GM12878 (cell line): ENCODE data around the gene RBPMS2. TPM values are rescaled to one million over a fixed set of nuclear protein-coding genes. Genes with fewer than 3 reads are reported as not detected.

Experiments
- BCL11A ChIP-seq: IDR thresholded peaks from 2 replicates; pipeline ENCODE4 v1.6.1; 2011; ENCODE audit warnings: low read depth, low read length
- CBX3 ChIP-seq: fragments of 200-600 bp; sonication (generic); IDR thresholded peaks from 2 replicates; pipeline ENCODE4 v1.6.1; 2016; ENCODE audit warnings: low read depth, borderline replicate concordance
- FOXK2 ChIP-seq: fragments of 450-650 bp; IDR thresholded peaks from 2 replicates; pipeline ENCODE4 v1.6.1; 2017; ENCODE audit warnings: mild to moderate bottlenecking, moderate library complexity
- GATAD2B ChIP-seq: fragments of 450-650 bp; conservative IDR thresholded peaks from 2 replicates; pipeline ENCODE4 v1.6.1; 2017; ENCODE audit warnings: low read depth, mild to moderate bottlenecking, moderate library complexity
- HDGF ChIP-seq: fragments of 450-650 bp; IDR thresholded peaks from 2 replicates; pipeline ENCODE4 v1.6.1; 2016; ENCODE audit warnings: antibody characterized with exemption
- IKZF1 ChIP-seq: fragments of 450-650 bp; conservative IDR thresholded peaks from 2 replicates; pipeline ENCODE4 v1.6.1; 2017; ENCODE audit warnings: antibody characterized with exemption, mild to moderate bottlenecking
- MYB ChIP-seq: fragments of 150-350 bp; IDR thresholded peaks from 2 replicates; pipeline ENCODE4 v1.6.1; 2014; ENCODE audit warnings: mild to moderate bottlenecking, low read depth, low read length, borderline replicate concordance
- NFYA ChIP-seq: IDR thresholded peaks from 2 replicates; pipeline ENCODE4 v1.6.1; 2011; ENCODE audit warnings: low read depth, mild to moderate bottlenecking, low read length, improper control_type of control experiment, borderline replicate concordance
- NFYB ChIP-seq: IDR thresholded peaks from 2 replicates; pipeline ENCODE4 v1.6.1; 2011; ENCODE audit warnings: low read depth, mild to moderate bottlenecking, low read length, improper control_type of control experiment, moderate library complexity; ENCODE audit not compliant: insufficient read depth
- NR2C2 ChIP-seq: IDR thresholded peaks from 2 replicates; pipeline ENCODE4 v1.6.1; 2011; ENCODE audit warnings: borderline replicate concordance, low read depth; ENCODE audit not compliant: control insufficient read depth, insufficient read length
- NR2F1 ChIP-seq: fragments of 450-650 bp; conservative IDR thresholded peaks from 2 replicates; pipeline ENCODE4 v1.6.1; 2017; ENCODE audit warnings: mild to moderate bottlenecking
- RB1 ChIP-seq: fragments of 450-650 bp; formaldehyde crosslinking; IDR thresholded peaks from 2 replicates; pipeline ENCODE4 v1.6.1; 2017; ENCODE audit warnings: mild to moderate bottlenecking, borderline replicate concordance
- SIN3A ChIP-seq: IDR thresholded peaks from 2 replicates; pipeline ENCODE4 v1.6.1; 2012; ENCODE audit warnings: low read depth, low read length, improper control_type of control experiment
- SMARCA5 ChIP-seq: fragments of 450-650 bp; IDR thresholded peaks from 2 replicates; pipeline ENCODE4 v1.6.1; 2017; ENCODE audit warnings: mild to moderate bottlenecking
- YBX1 ChIP-seq: fragments of 450-650 bp; IDR thresholded peaks from 2 replicates; pipeline ENCODE4 v1.6.1; 2016; ENCODE audit warnings: antibody characterized with exemption
- ZNF207 ChIP-seq: fragments of 450-650 bp; IDR thresholded peaks from 2 replicates; pipeline ENCODE4 v1.6.1; 2014; ENCODE audit warnings: antibody characterized with exemption, mild to moderate bottlenecking, borderline replicate concordance
- ZNF384 ChIP-seq: IDR thresholded peaks from 2 replicates; pipeline ENCODE4 v1.6.1; 2012; ENCODE audit warnings: low read depth, mild to moderate bottlenecking, low read length, improper control_type of control experiment, borderline replicate concordance
- polyA plus RNA-seq, 11 experiments: library from polyadenylated mRNA; depleted of rRNA in 4 of 11; unstranded in 6 of 11; stranded (reverse) in 5 of 11; fragments of >200 nt; fragmentation: Nextera tagmentation in 4 of 11; fragmentation: Illumina TruSeq in 1 of 11; extraction: Ambion mirVana in 4 of 11; extraction: Trizol in 1 of 11; gene quantifications; 1 replicate in 1 of 11; 2 replicates in 10 of 11; pipeline versions ENCODE4 v1.2.1 to v1.2.3, GENCODE V29; 2011 to 2016; ENCODE audit warnings: inconsistent platforms in 2 of 11, missing spikeins in 2 of 11, low read depth in 1 of 11
- total RNA-seq, 4 experiments: library from RNA; depleted of rRNA in 3 of 4; stranded (reverse); fragments of >200 nt in 3 of 4; fragmentation: Illumina TruSeq in 1 of 4; extraction: Trizol in 1 of 4; gene quantifications; 2 replicates each; pipeline versions ENCODE4 v1.2.1 to v1.2.3, GENCODE V29; 2013 to 2021
- TF ChIP-seq, protein P1 (sequence below): IDR thresholded peaks from 2 replicates; pipeline ENCODE4 v1.6.1; 2011; ENCODE audit warnings: borderline replicate concordance, low read depth, mild to moderate bottlenecking, moderate library complexity, low read length; ENCODE audit not compliant: insufficient read depth, poor library complexity, severe bottlenecking
- TF ChIP-seq, protein P2 (sequence below): IDR thresholded peaks from 2 replicates; pipeline ENCODE4 v1.6.1; 2012; ENCODE audit warnings: low read length, inconsistent platforms
- TF ChIP-seq, protein P3 (sequence below): fragments of 450-650 bp; formaldehyde crosslinking; IDR thresholded peaks from 2 replicates; pipeline ENCODE4 v1.4.0; 2020; ENCODE audit warnings: mild to moderate bottlenecking, moderate library complexity
- TF ChIP-seq, protein P4 (sequence below): IDR thresholded peaks from 2 replicates; pipeline ENCODE4 v1.6.1; 2012; ENCODE audit warnings: low read depth, low read length, improper control_type of control experiment
- TF ChIP-seq, protein P5 (sequence below): IDR thresholded peaks from 2 replicates; pipeline ENCODE4 v1.6.1; 2011; ENCODE audit warnings: mild to moderate bottlenecking, low read depth, low read length, moderate library complexity; ENCODE audit not compliant: insufficient replicate concordance

Gene RBPMS2
- total and polyA plus RNA-seq, 10 of the 15 experiments (the other 5 are each of a cell fraction or from before 2014, with no cell fraction given) = 0.06 to 0.31 (median 0.19) TPM; not detected in 3

DNA sequence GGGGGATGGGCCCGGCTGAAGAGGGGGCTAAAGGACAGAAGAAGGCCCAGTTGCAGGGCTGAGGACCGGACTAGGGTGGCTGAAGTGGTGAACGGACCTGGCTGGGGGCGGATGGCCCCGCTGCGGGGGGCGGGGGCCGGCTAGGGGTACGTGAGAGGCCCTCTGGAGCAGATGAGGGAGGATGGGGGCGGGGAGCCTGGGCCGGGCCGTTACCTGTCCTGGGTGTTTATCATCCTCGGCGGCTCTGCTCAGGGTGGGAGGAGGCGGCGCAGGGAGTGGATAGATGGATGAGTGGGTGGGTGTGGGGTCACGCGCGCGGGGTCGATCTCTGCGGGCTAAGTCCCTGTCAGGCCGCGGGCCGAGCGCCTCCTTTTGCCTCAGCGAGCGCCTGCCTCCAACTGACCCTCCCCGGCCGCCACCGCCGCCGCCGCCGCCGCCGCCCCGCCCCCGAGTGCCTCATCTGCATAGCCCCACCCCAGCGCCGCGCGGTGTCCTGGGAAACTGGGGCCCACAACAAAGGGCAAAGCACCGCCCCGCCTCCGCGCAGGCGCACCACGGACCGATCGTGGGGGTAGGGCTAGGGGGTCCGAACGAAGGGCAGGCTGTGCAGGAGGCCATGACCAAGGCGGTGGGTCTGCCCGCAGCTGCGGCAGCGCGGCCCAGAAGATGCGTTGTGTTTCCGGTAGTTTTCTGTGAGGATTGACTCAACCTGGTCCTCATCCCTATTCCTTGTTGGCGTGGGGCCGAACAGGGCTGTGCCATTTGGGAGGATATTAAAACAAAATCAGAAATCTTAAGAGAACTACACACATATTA is 72.4 kb downstream of the RBPMS2 start (continued):
- TF ChIP-seq, protein P1, sequence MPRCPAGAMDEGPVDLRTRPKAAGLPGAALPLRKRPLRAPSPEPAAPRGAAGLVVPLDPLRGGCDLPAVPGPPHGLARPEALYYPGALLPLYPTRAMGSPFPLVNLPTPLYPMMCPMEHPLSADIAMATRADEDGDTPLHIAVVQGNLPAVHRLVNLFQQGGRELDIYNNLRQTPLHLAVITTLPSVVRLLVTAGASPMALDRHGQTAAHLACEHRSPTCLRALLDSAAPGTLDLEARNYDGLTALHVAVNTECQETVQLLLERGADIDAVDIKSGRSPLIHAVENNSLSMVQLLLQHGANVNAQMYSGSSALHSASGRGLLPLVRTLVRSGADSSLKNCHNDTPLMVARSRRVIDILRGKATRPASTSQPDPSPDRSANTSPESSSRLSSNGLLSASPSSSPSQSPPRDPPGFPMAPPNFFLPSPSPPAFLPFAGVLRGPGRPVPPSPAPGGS = peak; percentile 43
- TF ChIP-seq FOXK2 (no peak), NR2C2 (no peak), HDGF (no peak; the same call in 1 of the 2 replicates), SIN3A (peak; percentile 62; the same call in 1 of the 2 replicates), CBX3 (no peak), BCL11A (no peak), RB1 (0 out of 2 replicates have a peak, but pooled peaks have one; percentile 63), IKZF1 (peak; percentile 59), MYB (0 out of 2 replicates have a peak, but pooled peaks have one; percentile 17), NFYA (no peak), NFYB (no peak), ZNF384 (no peak), YBX1 (no peak), GATAD2B (0 out of 2 replicates have a peak, but pooled peaks have one; percentile 24), ZNF207 (no peak), NR2F1 (peak; percentile 24; the same call in 1 of the 2 replicates), SMARCA5 (0 out of 2 replicates have a peak, but pooled peaks have one; percentile 11)
- TF ChIP-seq, protein P2, sequence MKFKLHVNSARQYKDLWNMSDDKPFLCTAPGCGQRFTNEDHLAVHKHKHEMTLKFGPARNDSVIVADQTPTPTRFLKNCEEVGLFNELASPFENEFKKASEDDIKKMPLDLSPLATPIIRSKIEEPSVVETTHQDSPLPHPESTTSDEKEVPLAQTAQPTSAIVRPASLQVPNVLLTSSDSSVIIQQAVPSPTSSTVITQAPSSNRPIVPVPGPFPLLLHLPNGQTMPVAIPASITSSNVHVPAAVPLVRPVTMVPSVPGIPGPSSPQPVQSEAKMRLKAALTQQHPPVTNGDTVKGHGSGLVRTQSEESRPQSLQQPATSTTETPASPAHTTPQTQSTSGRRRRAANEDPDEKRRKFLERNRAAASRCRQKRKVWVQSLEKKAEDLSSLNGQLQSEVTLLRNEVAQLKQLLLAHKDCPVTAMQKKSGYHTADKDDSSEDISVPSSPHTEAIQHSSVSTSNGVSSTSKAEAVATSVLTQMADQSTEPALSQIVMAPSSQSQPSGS = no peak
- TF ChIP-seq, protein P3, sequence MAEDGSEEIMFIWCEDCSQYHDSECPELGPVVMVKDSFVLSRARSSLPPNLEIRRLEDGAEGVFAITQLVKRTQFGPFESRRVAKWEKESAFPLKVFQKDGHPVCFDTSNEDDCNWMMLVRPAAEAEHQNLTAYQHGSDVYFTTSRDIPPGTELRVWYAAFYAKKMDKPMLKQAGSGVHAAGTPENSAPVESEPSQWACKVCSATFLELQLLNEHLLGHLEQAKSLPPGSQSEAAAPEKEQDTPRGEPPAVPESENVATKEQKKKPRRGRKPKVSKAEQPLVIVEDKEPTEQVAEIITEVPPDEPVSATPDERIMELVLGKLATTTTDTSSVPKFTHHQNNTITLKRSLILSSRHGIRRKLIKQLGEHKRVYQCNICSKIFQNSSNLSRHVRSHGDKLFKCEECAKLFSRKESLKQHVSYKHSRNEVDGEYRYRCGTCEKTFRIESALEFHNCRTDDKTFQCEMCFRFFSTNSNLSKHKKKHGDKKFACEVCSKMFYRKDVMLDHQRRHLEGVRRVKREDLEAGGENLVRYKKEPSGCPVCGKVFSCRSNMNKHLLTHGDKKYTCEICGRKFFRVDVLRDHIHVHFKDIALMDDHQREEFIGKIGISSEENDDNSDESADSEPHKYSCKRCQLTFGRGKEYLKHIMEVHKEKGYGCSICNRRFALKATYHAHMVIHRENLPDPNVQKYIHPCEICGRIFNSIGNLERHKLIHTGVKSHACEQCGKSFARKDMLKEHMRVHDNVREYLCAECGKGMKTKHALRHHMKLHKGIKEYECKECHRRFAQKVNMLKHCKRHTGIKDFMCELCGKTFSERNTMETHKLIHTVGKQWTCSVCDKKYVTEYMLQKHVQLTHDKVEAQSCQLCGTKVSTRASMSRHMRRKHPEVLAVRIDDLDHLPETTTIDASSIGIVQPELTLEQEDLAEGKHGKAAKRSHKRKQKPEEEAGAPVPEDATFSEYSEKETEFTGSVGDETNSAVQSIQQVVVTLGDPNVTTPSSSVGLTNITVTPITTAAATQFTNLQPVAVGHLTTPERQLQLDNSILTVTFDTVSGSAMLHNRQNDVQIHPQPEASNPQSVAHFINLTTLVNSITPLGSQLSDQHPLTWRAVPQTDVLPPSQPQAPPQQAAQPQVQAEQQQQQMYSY (CRISPR knock-in tag) = no peak
- TF ChIP-seq, protein P4, sequence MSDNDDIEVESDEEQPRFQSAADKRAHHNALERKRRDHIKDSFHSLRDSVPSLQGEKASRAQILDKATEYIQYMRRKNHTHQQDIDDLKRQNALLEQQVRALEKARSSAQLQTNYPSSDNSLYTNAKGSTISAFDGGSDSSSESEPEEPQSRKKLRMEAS = no peak
- TF ChIP-seq, protein P5, sequence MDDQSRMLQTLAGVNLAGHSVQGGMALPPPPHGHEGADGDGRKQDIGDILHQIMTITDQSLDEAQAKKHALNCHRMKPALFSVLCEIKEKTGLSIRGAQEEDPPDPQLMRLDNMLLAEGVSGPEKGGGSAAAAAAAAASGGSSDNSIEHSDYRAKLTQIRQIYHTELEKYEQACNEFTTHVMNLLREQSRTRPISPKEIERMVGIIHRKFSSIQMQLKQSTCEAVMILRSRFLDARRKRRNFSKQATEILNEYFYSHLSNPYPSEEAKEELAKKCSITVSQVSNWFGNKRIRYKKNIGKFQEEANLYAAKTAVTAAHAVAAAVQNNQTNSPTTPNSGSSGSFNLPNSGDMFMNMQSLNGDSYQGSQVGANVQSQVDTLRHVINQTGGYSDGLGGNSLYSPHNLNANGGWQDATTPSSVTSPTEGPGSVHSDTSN = no peak
